Osteocyte (in vitro differentiated cells): ENCODE results near the gene LTB4R. TPM values are rescaled to one million over a fixed set of nuclear protein-coding genes. Genes with fewer than 3 reads are reported as not detected.
A peak's percentile ranks its signal among the peaks of the same experiment; 100 is the strongest.

ENCODE experiments used
- DNase-seq: peaks from one replicate; pipeline ENCODE4 v3.0.0; 2021; ENCODE audit warnings: mixed read lengths; ENCODE audit not compliant: unreplicated experiment; ENCODE audit errors: extremely low spot score
- H3K27ac Mint-ChIP-seq: one replicate; pipeline ENCODE4 v1.8.0; 2021; ENCODE audit warnings: mild to moderate bottlenecking, mixed read lengths; ENCODE audit not compliant: unreplicated experiment
- H3K27me3 Mint-ChIP-seq: one replicate; pipeline ENCODE4 v1.8.0; 2021; ENCODE audit warnings: mixed read lengths; ENCODE audit not compliant: unreplicated experiment
- H3K36me3 Mint-ChIP-seq: one replicate; pipeline ENCODE4 v1.8.0; 2021; ENCODE audit warnings: mixed read lengths; ENCODE audit not compliant: unreplicated experiment
- H3K4me1 Mint-ChIP-seq: one replicate; pipeline ENCODE4 v1.8.0; 2021; ENCODE audit warnings: mixed read lengths; ENCODE audit not compliant: unreplicated experiment
- H3K4me3 Mint-ChIP-seq: one replicate; pipeline ENCODE4 v1.8.0; 2021; ENCODE audit warnings: mild to moderate bottlenecking, moderate library complexity, mixed read lengths; ENCODE audit not compliant: unreplicated experiment
- H3K9me3 Mint-ChIP-seq: one replicate; pipeline ENCODE4 v1.8.0; 2021; ENCODE audit warnings: mixed read lengths; ENCODE audit not compliant: unreplicated experiment
- total RNA-seq: library from RNA; stranded (reverse); gene quantifications from 2 replicates; pipeline ENCODE4 v1.2.1, GENCODE V29; 2021
- TF ChIP-seq, protein P1 (sequence below): fragments of 200-600 bp; sonication (generic); IDR thresholded peaks from 2 replicates; pipeline ENCODE4 v1.5.0; 2021; ENCODE audit warnings: antibody characterized with exemption, mild to moderate bottlenecking, moderate library complexity

The LTB4R gene
- total RNA-seq, 1 donor from 2014 or later = 11.3 TPM

DNA sequence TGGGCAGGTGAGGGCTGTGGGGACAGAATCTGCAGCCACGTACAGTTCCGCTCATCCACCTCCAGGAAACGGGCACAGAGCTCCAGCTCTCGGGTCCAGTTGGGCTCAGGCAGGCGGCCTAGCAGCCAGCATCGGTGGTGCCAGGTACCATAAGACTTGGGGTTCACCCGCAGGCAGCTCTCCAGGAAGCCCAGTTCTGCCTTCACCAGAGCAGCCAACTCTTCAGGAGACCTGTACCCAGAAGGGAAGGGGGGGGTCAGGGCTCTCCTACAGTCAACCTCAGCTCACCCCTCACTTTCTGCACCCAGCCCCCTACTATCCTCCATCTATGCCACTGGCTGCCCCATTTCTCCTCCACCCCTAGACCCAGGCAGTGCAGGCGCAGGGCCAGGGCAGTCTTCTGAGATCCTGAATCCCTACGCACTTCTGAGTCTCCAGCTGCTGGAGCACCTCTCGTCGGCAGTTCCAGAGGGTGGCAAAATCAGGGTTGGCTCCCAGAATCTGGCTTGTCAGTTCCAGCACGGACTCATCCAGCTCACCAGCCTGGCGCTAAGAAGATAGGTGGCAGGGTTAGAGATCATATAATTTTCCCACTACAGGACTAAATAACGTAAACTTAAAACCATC is 41.3 kb upstream of the LTB4R start:
- Mint-ChIP-seq H3K4me1 (peaks cover 14% of the 10 kb centered on the region), H3K36me3 (peaks cover 9% of the 10 kb centered on the region), H3K27ac (no peak overlapping the region), H3K4me3 (peak overlapping the region; percentile 26), H3K27me3 (no peaks in the 10 kb centered on the region), H3K9me3 (no peaks in the 10 kb centered on the region)
- TF ChIP-seq, protein P1, sequence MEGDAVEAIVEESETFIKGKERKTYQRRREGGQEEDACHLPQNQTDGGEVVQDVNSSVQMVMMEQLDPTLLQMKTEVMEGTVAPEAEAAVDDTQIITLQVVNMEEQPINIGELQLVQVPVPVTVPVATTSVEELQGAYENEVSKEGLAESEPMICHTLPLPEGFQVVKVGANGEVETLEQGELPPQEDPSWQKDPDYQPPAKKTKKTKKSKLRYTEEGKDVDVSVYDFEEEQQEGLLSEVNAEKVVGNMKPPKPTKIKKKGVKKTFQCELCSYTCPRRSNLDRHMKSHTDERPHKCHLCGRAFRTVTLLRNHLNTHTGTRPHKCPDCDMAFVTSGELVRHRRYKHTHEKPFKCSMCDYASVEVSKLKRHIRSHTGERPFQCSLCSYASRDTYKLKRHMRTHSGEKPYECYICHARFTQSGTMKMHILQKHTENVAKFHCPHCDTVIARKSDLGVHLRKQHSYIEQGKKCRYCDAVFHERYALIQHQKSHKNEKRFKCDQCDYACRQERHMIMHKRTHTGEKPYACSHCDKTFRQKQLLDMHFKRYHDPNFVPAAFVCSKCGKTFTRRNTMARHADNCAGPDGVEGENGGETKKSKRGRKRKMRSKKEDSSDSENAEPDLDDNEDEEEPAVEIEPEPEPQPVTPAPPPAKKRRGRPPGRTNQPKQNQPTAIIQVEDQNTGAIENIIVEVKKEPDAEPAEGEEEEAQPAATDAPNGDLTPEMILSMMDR = no peak
- DNase-seq = no peak

DNA sequence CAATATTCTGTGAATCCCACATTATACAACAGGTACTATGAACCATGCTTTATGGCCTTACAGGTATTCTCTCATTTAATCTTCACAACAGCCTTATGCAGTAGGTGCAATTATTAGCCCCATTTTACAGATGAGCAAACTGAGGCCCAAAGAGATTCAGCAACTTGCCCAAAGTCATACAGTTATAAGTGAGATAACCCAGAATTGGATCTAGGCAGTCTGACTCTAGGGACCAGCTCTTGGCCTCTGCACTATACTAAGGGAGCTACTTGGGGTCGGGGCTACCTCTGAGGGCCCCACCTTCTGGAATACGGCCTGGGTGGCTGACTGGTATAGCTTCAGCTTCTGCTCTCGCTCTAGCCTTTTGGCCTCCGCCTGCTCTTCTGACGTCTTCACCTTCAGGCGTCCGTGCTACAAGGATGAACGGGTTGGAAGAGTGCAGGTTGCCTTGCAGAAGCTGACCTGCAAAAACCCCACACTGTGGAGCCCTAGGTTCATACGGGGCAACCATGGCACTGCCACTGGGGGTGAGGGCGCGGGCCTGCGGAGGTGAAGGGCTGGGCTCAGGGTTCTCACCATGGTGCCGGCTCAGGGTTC is 40.7 kb upstream of the LTB4R start:
- H3K27ac Mint-ChIP-seq = peak overlapping the region; percentile 92
- H3K9me3 Mint-ChIP-seq = no peaks in the 10 kb centered on the region
- H3K36me3 Mint-ChIP-seq = peaks cover 9% of the 10 kb centered on the region
- no peak for DNase-seq
- peak overlapping the region; percentile 93 for H3K4me3 Mint-ChIP-seq
- TF ChIP-seq, protein P1 = no peak
- no peaks in the 10 kb centered on the region for H3K27me3 Mint-ChIP-seq
- H3K4me1 Mint-ChIP-seq = peaks cover 14% of the 10 kb centered on the region

- Mint-ChIP-seq H3K27ac (peak within 1 kb of the TSS; percentile 92), H3K4me3 (peak within 1 kb of the TSS; percentile 93), H3K27me3 (no peaks in the 10 kb centered on the region), H3K4me1 (peaks cover 14% of the 10 kb centered on the region), H3K36me3 (peaks cover 9% of the 10 kb centered on the region), H3K9me3 (no peaks in the 10 kb centered on the region)
- TF ChIP-seq, protein P1 = peak; percentile 80
- DNase-seq = peak; percentile 95
These were observed 40.0 kb upstream of the LTB4R start, which contains the start of gene RABGGTA for GRCh38 chr14:24271134-24271833. TSS of gene RABGGTA (minus strand) at chr14:24271597. CDS start at chr14:24271115, 482 bp downstream.

GRCh38 chr14:24271834-24272263 is 39.5 kb upstream of the LTB4R start:
- Mint-ChIP-seq H3K9me3 (no peaks in the 10 kb centered on the region), H3K4me1 (peaks cover 14% of the 10 kb centered on the region), H3K36me3 (peaks cover 5% of the 10 kb centered on the region), H3K4me3 (peak overlapping the region; percentile 93), H3K27me3 (no peaks in the 10 kb centered on the region), H3K27ac (peak overlapping the region; percentile 89)
- TF ChIP-seq, protein P1 = no peak
- no peak for DNase-seq

DNA sequence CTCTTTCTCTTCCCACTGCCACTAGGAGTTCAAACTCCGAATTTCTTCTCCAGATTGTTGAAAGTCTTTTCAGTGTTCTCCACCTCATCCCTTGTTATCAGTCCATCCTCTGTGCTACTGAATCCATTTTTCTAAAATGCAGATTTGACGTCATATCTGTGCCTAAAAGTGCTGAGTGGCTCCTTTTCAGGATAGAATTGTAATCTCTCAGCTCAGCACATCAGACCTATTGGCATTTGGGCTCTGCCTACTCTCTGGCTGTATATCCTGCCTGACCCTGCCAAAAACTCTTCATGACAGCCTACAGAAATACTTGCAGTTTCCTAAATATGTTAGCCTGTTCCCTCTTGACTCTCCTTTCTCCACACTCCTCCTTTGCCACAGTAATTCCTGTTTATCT is 38.8 kb upstream of the LTB4R start:
- H3K4me3 Mint-ChIP-seq = peak overlapping the region; percentile 93
- no peak for DNase-seq
- no peaks in the 10 kb centered on the region for H3K36me3 Mint-ChIP-seq
- peak overlapping the region; percentile 89 for H3K27ac Mint-ChIP-seq
- H3K9me3 Mint-ChIP-seq = no peaks in the 10 kb centered on the region
- peaks cover 14% of the 10 kb centered on the region for H3K4me1 Mint-ChIP-seq
- TF ChIP-seq, protein P1 = no peak
- no peaks in the 10 kb centered on the region for H3K27me3 Mint-ChIP-seq
